PFSK-1 (cell line): ENCODE measurements around the gene SESN1.

Experiments used
- POLR2AphosphoS5 ChIP-seq: IDR thresholded peaks from 2 replicates; pipeline ENCODE4 v1.6.1; 2012; ENCODE audit warnings: low read depth, mild to moderate bottlenecking, control low read depth, low read length, moderate library complexity
- REST ChIP-seq, 2 experiments: IDR thresholded peaks; 2 replicates each; pipeline versions ENCODE4 v1.6.1 to v1.8.0; 2011 to 2012; ENCODE audit warnings: low read depth in 2 of 2, low read length in 2 of 2, control low read depth in 1 of 2, inconsistent platforms in 1 of 2, mild to moderate bottlenecking in 1 of 2, moderate library complexity in 1 of 2; ENCODE audit not compliant: insufficient read depth in 1 of 2
- SIN3A ChIP-seq: IDR thresholded peaks from 2 replicates; pipeline ENCODE4 v1.6.1; 2012; ENCODE audit warnings: mild to moderate bottlenecking, low read length, moderate library complexity, borderline replicate concordance; ENCODE audit not compliant: insufficient read depth

- TF ChIP-seq SIN3A (no peak), REST (IDR thresholded peaks at IDR 0.05; ENCODE audit: insufficient read depth in 1 of 2, low read depth in 2 of 2, low read length in 2 of 2) (no peak), POLR2AphosphoS5 (no peak)
These were observed 74.7 kb downstream of the SESN1 start for GRCh38 chr6:109019911-109020310.
